ENCODE results near the gene DISP2. TPM values are rescaled to one million over a fixed set of nuclear protein-coding genes. Genes with fewer than 3 reads are reported as not detected.

DISP2 gene
- total and polyA plus RNA-seq, 9 of the 15 experiments (the other 6 are each of a cell fraction or from before 2014, with no cell fraction given), result 0.06 to 0.89 (median 0.15) TPM; not detected in 1

GRCh38 chr15:40317580-40317979 lies 40.4 kb upstream of the DISP2 start:
- TF ChIP-seq CBX8 (IDR thresholded peaks at IDR 0.05; ENCODE audit: borderline replicate concordance, extremely low read depth, low read depth, low read length, poor library complexity, severe bottlenecking) (peak; percentile 67), TCF7L2 (IDR thresholded peaks at IDR 0.05; ENCODE audit: low read depth, low read length) (no peak)
- Histone ChIP-seq H3K9me3 (replicated peaks; ENCODE audit: control insufficient read depth, insufficient read depth, low read depth, low read length) (no peaks in the 10 kb centered on the region), H3K79me2 (ENCODE audit: control insufficient read depth, insufficient read depth, low read length) (no peaks in the 10 kb centered on the region), H4K20me1 (replicated peaks; ENCODE audit: control insufficient read depth, insufficient read depth, low read length) (no peaks in the 10 kb centered on the region), H3K36me3 (ENCODE audit: control insufficient read depth, insufficient read depth, low read length) (no peaks in the 10 kb centered on the region), H3K27me3 (ENCODE audit: control insufficient read depth in 2 of 2, insufficient read depth in 2 of 2, low read length in 2 of 2) (peaks cover 2 to 25% of the 10 kb centered on the region in 2 experiments; a peak in 3 of 5 replicates), H3K4me2 (ENCODE audit: insufficient read depth, low read length) (no peak overlapping the region), H3K4me3 (no peak overlapping the region), H2AFZ (ENCODE audit: low read depth, low read length) (no peak overlapping the region), H3K9ac (ENCODE audit: insufficient read depth in 1 of 2, low read depth in 2 of 2, low read length in 2 of 2) (no peak overlapping the region), H3K27ac (ENCODE audit: extremely low read depth, low read depth, low read length) (no peak overlapping the region), H3K4me1 (replicated peaks in 1 of 2; ENCODE audit: control insufficient read depth in 2 of 2, insufficient read depth in 2 of 2, low read length in 2 of 2) (peaks cover 0 to 7% of the 10 kb centered on the region in 2 experiments; a peak in 3 of 5 replicates), H3K9me1 (ENCODE audit: control insufficient read depth, insufficient read depth, low read length) (no peaks in the 10 kb centered on the region)
- in situ Hi-C loops (cut with MboI), result no loop called here
- BruUV-seq (replicated peaks), result no TSS peak
- ATAC-seq (no peak), FAIRE-seq (no peak), DNase-seq (ENCODE audit: extremely low read depth in 1 of 4, low spot score in 3 of 4) (no peak)
- ChIA-PET CTCF (ENCODE audit: low intra/inter-chr PET ratio) (interaction anchor here (0.8 kb wide), 1 partner anchor 20 kb away, joined by 3 read pairs; no protein-coding TSS in a partner anchor), POLR2A (interaction anchor here (0.7 kb wide), 2 partner anchors 10 to 152 kb away, joined by 3 read pairs; no protein-coding TSS in a partner anchor)
- 9% methylated on average over 4 of the region's 4 CpGs for WGBS (ENCODE audit: insufficient coverage, low coverage, missing lambda C conversion rate)
- intact Hi-C loops (cut with micrococcal nuclease), result no loop called here

DNA sequence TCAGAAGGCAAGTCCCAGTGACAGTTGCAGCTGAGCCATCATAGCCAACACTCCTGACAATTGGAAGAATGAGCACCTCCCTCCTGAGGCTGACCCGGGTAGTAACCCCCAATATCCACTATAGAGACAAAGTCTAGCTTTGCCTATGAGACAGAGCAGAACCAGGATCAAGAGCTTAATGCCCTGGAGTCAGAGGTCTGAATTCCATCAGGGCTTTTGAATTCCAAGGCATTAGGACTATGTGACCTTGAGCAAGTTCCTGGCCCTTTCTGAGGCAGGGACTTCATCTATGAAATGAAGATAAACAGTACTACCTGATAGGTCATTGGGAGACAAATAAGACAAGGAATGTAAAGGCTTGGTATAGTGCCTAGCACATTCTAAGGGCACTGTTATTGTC lies 37.6 kb upstream of the DISP2 start:
- POLR2A ChIA-PET, result interaction anchor here (0.7 to 1.0 kb wide), 3 partner anchors 11 to 747 kb away, joined by 3 to 4 read pairs (median 3); no protein-coding TSS in a partner anchor
- no peak for ATAC-seq
- Histone ChIP-seq H3K9me1 (ENCODE audit: control insufficient read depth, insufficient read depth, low read length) (no peaks in the 10 kb centered on the region), H3K79me2 (ENCODE audit: control insufficient read depth, insufficient read depth, low read length) (peaks cover 15% of the 10 kb centered on the region), H3K4me1 (replicated peaks in 1 of 2; ENCODE audit: control insufficient read depth in 2 of 2, insufficient read depth in 2 of 2, low read length in 2 of 2) (peaks cover 7 to 28% of the 10 kb centered on the region in 2 experiments; a peak in 4 of 5 replicates), H4K20me1 (replicated peaks; ENCODE audit: control insufficient read depth, insufficient read depth, low read length) (no peaks in the 10 kb centered on the region; the same call in 1 of the 2 replicates), H3K27ac (ENCODE audit: extremely low read depth, low read depth, low read length) (no peak overlapping the region), H2AFZ (ENCODE audit: low read depth, low read length) (no peak overlapping the region), H3K36me3 (ENCODE audit: control insufficient read depth, insufficient read depth, low read length) (peaks cover 8% of the 10 kb centered on the region; the same call in 1 of the 3 replicates), H3K4me3 (no peak overlapping the region), H3K4me2 (ENCODE audit: insufficient read depth, low read length) (no peak overlapping the region), H3K27me3 (ENCODE audit: control insufficient read depth in 2 of 2, insufficient read depth in 2 of 2, low read length in 2 of 2) (peaks cover 2 to 11% of the 10 kb centered on the region in 2 experiments; a peak in 2 of 5 replicates), H3K9me3 (replicated peaks; ENCODE audit: control insufficient read depth, insufficient read depth, low read depth, low read length) (no peaks in the 10 kb centered on the region), H3K9ac (ENCODE audit: insufficient read depth in 1 of 2, low read depth in 2 of 2, low read length in 2 of 2) (no peak overlapping the region)
- no peak for TF ChIP-seq ZNF785 (CRISPR knock-in tag; IDR thresholded peaks at IDR 0.05)
- TF ChIP-seq, protein P1, sequence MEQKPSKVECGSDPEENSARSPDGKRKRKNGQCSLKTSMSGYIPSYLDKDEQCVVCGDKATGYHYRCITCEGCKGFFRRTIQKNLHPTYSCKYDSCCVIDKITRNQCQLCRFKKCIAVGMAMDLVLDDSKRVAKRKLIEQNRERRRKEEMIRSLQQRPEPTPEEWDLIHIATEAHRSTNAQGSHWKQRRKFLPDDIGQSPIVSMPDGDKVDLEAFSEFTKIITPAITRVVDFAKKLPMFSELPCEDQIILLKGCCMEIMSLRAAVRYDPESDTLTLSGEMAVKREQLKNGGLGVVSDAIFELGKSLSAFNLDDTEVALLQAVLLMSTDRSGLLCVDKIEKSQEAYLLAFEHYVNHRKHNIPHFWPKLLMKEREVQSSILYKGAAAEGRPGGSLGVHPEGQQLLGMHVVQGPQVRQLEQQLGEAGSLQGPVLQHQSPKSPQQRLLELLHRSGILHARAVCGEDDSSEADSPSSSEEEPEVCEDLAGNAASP (IDR thresholded peaks at IDR 0.05), result no peak
- TF ChIP-seq RB1 (IDR thresholded peaks at IDR 0.05; ENCODE audit: low read depth), result 0 out of 2 replicates have a peak, but pooled peaks have one; percentile 7
- CTCF ChIA-PET (ENCODE audit: low intra/inter-chr PET ratio), result interaction anchor here (1.2 to 1.5 kb wide), 4 partner anchors 10 to 101 kb away, joined by 3 to 7 read pairs (median 6); no protein-coding TSS in a partner anchor
- intact Hi-C loops (cut with micrococcal nuclease) (loop anchor here (5.0 kb wide), 2 partner anchors 38 to 102 kb away; partner anchors contain the start of gene ANKRD63), in situ Hi-C loops (cut with MboI) (no loop called here)
- BruUV-seq (replicated peaks), result no TSS peak
- no peak for DNase-seq (ENCODE audit: extremely low read depth in 1 of 4, low spot score in 3 of 4)
- FAIRE-seq, result no peak
- WGBS (ENCODE audit: insufficient coverage, low coverage, missing lambda C conversion rate), result 14% methylated on average over 1 of the region's 1 CpG

Data from K562 (cell line).